NCI-H2107 (cell line): Measurements from ENCODE around the gene NLGN1.
"Not testable (repeated sequence)": the region's sequence is repeated elsewhere in the genome, so short reads cannot be mapped to it uniquely, and the experiment has no call there.

Experiments used
- DNase-seq: peaks from one replicate; lab custom pipeline; 2025; lab: John Stamatoyannopoulos, UW

The NLGN1 gene

GRCh38 chr3:174219738-174220137 is 822.2 kb downstream of the NLGN1 start:
- no peak for DNase-seq

DNA sequence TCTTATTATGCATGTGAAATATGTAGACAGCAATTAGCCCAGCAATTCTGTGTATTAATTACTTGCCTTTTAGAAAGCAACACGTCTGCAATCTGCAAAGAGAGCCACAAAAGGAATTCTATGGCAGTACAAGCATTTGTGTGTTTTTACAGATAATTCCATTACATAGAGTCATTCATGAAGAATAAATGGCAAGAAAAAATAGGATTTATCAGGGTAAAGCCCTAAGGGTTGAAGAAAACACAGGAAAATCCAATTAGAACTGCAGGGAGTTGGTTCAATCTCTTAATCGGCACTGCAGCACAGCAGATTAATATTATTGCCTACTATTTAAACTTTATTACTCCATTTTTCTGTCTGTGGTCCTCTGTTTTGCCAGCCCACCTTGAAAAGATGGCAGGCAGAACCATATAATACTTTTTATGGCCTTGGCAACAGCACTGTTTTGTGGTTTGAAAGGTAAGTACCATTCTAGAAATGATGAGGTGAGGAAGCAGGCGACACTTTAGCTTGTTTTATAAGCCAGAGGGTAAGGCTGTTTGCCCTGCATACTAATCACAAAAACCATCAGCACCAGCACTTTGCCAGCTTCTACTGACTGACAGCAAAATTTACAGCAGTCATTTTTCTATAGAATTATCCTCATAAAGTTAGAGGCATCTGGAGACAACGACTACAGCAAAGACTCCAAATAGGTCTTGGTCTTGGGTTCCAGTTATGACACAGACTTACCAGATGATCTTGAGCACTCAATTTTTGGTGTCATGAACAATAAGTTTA is 823.4 kb downstream of the NLGN1 start:
- no peak for DNase-seq

GRCh38 chr3:174223042-174223441 is 825.5 kb downstream of the NLGN1 start:
- no peak for DNase-seq

DNA sequence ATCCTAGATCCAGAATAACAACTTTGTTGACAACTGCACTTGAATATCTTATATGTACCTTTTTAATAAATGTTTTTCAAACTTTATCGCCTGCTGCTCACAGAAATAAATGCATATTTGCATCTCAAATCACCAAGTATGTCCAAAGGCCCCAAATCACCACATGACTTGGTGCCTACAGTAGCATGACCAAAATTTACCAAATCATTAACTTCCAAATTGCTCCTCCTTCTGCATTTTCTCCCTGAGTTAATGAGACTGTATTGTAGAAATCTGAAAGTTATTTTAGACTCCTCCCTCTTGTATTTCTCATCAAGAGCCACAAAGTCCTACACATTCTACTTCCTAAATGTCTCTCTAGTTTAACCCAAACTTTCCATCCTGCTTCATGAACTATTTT is 826.1 kb downstream of the NLGN1 start:
- DNase-seq: no peak

- DNase-seq: no peak
Observed at GRCh38 chr3:174229916-174230315, 832.4 kb downstream of the NLGN1 start.

- not testable (repeated sequence) for DNase-seq
Observed at GRCh38 chr3:174232028-174232657, 834.6 kb downstream of the NLGN1 start.

DNA sequence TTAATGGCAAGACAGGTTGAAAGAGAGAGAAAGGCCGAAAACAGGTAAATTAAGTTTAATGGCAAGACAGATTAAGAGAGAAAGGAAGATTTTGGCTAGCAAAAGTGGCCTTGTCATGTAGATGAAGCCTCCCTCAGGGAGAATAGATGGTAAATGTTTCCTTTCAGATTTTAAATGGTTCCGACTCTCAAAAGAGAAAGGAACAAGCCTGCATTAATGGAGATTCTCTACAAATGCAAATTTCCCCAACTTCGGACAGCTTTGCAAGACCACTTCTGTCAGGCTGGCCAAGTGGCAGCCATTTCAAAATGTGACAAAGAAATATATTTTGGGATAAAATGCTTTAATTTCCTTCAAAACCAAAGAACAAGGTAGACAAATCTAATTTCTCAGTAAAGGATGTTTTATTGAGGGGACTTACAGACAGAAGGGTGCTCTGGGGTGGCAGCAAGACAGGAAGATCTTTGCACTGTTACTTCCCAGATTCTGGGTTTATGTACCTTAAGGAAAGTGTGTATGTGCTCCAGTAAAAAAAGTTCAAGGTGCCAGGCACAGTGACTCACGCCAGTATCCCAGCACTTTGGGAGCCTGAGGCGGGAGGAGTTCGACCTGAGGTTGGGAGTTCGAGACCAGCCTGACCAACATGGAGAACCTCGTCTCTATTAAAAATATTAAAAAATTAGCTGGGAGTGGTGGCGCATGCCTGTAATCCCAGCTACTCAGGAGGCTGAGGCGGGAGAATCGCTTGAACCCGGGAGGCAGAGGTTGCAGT is 835.3 kb downstream of the NLGN1 start:
- no peak for DNase-seq

DNA sequence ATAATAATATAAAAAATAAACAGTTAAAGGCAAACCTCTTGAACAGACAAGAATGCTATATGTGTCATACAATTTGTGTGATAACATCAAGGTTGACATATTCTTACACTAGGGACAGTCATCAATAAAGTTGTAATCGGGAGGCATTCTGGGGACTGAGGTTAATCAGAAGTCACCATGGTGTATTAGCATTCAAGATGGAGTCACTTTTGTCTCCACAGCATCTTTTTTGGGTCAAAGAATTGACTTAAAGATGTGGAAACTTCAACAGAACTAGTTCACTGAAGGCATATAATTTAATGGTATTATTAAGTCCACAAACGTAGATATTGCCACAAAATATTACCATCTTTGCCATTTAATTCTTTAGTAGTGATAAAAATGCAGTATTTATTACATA is 836.0 kb downstream of the NLGN1 start:
- DNase-seq: no peak

DNA sequence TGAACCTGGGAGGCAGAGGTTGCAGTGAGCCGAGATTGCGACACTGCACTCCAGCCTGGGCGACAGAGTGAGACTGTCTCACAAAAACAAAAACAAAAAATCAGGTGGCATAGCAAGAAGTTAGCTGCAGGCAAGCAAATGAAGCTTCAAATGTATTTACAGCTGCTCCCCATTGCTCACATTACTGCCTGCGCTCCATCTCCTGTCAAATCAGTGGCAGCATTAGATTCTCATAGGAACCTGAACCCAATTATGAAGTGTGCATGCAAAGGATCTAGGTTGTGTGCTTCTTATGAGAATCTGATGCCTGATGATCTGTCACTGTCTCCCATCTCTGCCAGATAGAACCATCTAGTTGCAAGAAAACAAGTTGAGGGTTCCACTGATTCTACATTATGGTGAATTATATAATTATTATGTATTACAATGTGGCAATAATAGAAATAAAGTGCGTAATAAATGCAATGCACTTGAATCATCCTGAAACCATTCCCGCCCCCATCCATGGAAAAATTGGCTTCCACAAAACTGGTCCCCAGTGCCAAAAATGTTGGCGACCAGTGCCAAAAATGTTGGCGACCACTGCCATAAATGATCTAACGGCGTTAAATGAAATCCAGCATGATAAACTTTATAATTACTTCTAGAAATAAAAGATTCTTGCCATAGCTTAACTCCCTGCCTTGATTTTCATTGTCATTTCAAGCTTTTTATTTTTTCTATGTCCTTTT is 844.9 kb downstream of the NLGN1 start:
- no peak for DNase-seq

- no peak for DNase-seq
Observed at GRCh38 chr3:174243171-174243570, 845.6 kb downstream of the NLGN1 start.

DNA sequence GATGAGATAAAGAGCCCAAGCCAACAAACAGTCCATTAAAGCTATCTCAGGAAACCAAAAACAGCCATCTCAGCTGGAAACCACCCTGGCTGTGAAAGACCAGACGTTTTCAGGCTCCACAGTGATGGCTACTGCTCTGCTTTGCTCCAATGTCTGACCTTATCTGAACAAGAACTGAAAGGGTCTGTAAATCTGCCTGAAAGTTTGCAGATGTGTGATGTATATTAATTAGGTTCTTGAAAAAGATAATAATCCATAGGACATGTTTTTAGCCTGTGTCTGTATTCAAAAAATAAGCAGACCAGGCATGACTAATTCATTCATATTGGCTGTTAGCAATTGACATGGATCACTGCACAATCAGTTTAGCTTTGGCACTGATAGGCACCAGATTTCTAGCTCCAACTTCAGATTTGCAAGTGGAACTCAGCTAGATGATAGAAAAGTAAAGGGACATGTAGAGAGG is 850.2 kb downstream of the NLGN1 start:
- DNase-seq: no peak

- no peak for DNase-seq
Observed at GRCh38 chr3:174251681-174252080, 854.1 kb downstream of the NLGN1 start.

- DNase-seq: no peak
Observed at GRCh38 chr3:174253196-174253823, 855.8 kb downstream of the NLGN1 start.

GRCh38 chr3:174253940-174254339 is 856.4 kb downstream of the NLGN1 start:
- DNase-seq: no peak

DNA sequence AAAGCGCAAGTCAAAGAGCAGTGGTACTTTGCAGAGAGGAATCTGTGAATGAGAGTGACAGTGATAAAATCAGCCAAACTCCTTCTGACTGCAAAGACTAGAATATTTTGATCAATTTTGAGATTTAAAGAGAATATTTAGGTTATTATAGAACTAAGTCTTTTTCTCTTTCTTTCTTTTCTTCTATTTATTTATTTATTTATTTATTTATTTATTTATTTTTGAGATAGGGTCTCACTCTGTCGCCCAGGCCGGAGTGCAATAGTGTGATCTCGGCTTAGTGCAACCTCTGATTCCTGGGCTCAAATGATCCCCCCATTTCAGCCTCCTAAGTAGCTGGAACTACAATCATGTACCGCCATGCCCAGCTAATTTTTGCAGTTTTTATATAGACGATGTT is 857.9 kb downstream of the NLGN1 start:
- no peak for DNase-seq

GRCh38 chr3:174266476-174266875 is 868.9 kb downstream of the NLGN1 start:
- no peak for DNase-seq

DNA sequence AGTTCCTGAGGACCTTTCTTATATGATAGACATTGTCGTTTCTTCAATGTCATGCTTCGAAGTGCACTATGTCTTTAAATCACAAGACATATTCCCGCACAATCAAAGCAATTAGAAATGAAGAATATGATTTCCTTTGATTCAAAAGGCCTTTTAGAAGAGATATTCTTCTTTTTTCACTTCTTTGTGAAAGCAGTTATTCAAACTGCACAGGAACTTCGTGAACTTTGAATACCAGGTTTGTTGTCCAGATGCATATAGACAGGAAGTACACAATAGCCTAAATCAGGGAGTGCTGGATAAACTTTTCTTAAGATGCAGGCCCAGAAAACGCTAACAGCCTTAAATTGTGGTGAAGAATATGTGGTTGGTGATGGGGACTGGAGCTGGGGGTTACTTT is 870.5 kb downstream of the NLGN1 start:
- DNase-seq: no peak

DNA sequence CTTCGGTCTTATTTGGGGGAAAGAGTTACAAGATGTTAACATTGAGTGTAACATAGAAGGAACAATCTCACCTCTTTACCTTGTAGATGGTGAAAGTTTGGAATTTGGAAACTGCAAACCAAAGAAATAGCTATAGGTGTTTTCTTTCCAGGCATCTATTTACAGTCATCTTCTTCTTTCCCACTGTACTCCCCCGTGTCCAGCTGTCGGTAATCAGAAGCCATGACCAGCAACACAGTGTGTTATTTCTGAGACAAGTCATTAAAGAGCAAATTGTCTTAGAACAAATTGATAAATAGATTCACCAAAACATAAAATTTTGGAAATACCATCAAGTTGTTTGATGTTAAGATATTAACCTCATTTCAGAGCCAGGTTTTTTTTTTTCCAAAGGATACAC is 871.0 kb downstream of the NLGN1 start:
- DNase-seq: no peak

GRCh38 chr3:174270841-174271240 is 873.3 kb downstream of the NLGN1 start:
- DNase-seq: no peak

DNA sequence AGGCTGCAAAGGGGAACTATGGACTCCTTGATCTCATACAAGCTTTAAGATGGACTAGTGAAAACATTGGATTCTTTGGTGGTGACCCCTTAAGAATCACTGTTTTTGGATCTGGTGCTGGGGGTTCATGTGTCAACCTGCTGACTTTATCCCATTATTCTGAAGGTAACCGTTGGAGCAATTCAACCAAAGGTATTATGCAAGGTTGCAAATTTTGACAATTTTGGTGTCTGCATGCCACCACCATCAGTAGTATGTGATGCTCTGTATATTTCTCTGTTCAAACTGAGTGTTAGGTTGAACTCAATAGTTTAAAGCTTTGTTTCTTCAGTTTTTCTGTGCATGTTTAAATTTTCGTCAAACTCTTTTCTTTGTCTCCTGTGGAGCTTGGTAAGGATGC is 877.8 kb downstream of the NLGN1 start:
- no peak for DNase-seq

GRCh38 chr3:174276826-174277225 is 879.3 kb downstream of the NLGN1 start:
- no peak for DNase-seq

- DNase-seq: no peak
Observed at GRCh38 chr3:174278094-174278493, 880.5 kb downstream of the NLGN1 start.
